ENCODE data around the gene ZSCAN2.
"Not testable (repeated sequence)": the region's sequence is repeated elsewhere in the genome, so short reads cannot be mapped to it uniquely, and the experiment has no call there.

Gene ZSCAN2

GRCh38 chr15:84600687-84601554, at the start of gene ZSCAN2:
Gene ZSCAN2, plus strand, starts transcription at chr15:84601009. Its CDS starts 2,919 bp downstream, at chr15:84603928.
- DNase-seq: peak; percentile 95

GRCh38 chr15:84551624-84552023, 49.2 kb upstream of the ZSCAN2 start:
- DNase-seq: not testable (repeated sequence)

GRCh38 chr15:84552896-84553295, 47.9 kb upstream of the ZSCAN2 start:
- DNase-seq: peak; percentile 21

- not testable (repeated sequence) for DNase-seq
Observed at GRCh38 chr15:84556690-84557089, 44.1 kb upstream of the ZSCAN2 start.

GRCh38 chr15:84568021-84568420, 32.8 kb upstream of the ZSCAN2 start:
- not testable (repeated sequence) for DNase-seq

- DNase-seq: peak; percentile 41
Observed at GRCh38 chr15:84570164-84570735, 30.6 kb upstream of the ZSCAN2 start.

GRCh38 chr15:84572231-84572630, 28.6 kb upstream of the ZSCAN2 start:
- peak; percentile 25 for DNase-seq

GRCh38 chr15:84575493-84575892, 25.3 kb upstream of the ZSCAN2 start:
- DNase-seq: no peak

GRCh38 chr15:84577891-84578290, 22.9 kb upstream of the ZSCAN2 start:
- not testable (repeated sequence) for DNase-seq

GRCh38 chr15:84579261-84579721, 21.5 kb upstream of the ZSCAN2 start:
- DNase-seq: peak; percentile 31

GRCh38 chr15:84581676-84582428, 19.0 kb upstream of the ZSCAN2 start:
- not testable (repeated sequence) for DNase-seq

- DNase-seq: peak; percentile 13
Observed at GRCh38 chr15:84582583-84583157, 18.1 kb upstream of the ZSCAN2 start.

GRCh38 chr15:84583921-84584320, 16.9 kb upstream of the ZSCAN2 start:
- not testable (repeated sequence) for DNase-seq

GRCh38 chr15:84586696-84587095, 14.1 kb upstream of the ZSCAN2 start:
- DNase-seq: no peak

GRCh38 chr15:84588053-84588874, 12.5 kb upstream of the ZSCAN2 start:
- peak; percentile 82 for DNase-seq

- DNase-seq: peak; percentile 14
Observed at GRCh38 chr15:84590406-84590805, 10.4 kb upstream of the ZSCAN2 start.

- DNase-seq: no peak
Observed at GRCh38 chr15:84591815-84592214, 9.0 kb upstream of the ZSCAN2 start.

- no peak for DNase-seq
Observed at GRCh38 chr15:84594617-84595290, 6.1 kb upstream of the ZSCAN2 start.

- DNase-seq: no peak
Observed at GRCh38 chr15:84595660-84596059, 5.1 kb upstream of the ZSCAN2 start.

- no peak for DNase-seq
Observed at GRCh38 chr15:84597296-84597695, 3.5 kb upstream of the ZSCAN2 start.

- no peak for DNase-seq
Observed at GRCh38 chr15:84598250-84598649, 2.6 kb upstream of the ZSCAN2 start.

All from EL (cell line).